AG04450 (cell line): ENCODE data around the gene PDHX. TPM values are rescaled to one million over a fixed set of nuclear protein-coding genes. Genes with fewer than 3 reads are reported as not detected.

Experiments used
- CTCF ChIA-PET: fragments of 300-600, 350-600 bp; formaldehyde crosslinking; extraction: SDS; loops from one replicate; lab custom pipeline; 2022; ENCODE audit warnings: antibody characterized with exemption, inconsistent platforms; lab: Charles Lee
- POLR2A ChIA-PET: fragments of 350-600 bp; formaldehyde crosslinking; extraction: SDS; loops from one replicate; lab custom pipeline; 2021; ENCODE audit warnings: antibody characterized with exemption, inconsistent platforms; lab: Yijun Ruan, JAX
- DNase-seq: peaks from one replicate; pipeline ENCODE4 v3.0.0-alpha.2; 2011; ENCODE audit warnings: low read depth, low spot score
- H3K27ac ChIP-seq: one replicate; pipeline ENCODE4 v1.5.1; 2012; ENCODE audit warnings: low read depth, low read length, control low read depth
- H3K27me3 ChIP-seq: one replicate; pipeline ENCODE4 v1.6.0; 2012; ENCODE audit warnings: low read length; ENCODE audit not compliant: control insufficient read depth, insufficient read depth
- H3K4me3 ChIP-seq: 2 replicates; pipeline ENCODE4 v1.5.1; 2011; ENCODE audit warnings: mild to moderate bottlenecking, low read depth, low read length, control low read depth
- H3K9me3 ChIP-seq: 2 replicates; pipeline ENCODE4 v1.5.1; 2012; ENCODE audit warnings: low read length; ENCODE audit not compliant: control insufficient read depth, insufficient read depth
- polyA plus RNA-seq: library from polyadenylated mRNA; depleted of rRNA; stranded (reverse); fragments of >200 nt; gene quantifications from 2 replicates; pipeline ENCODE4 v1.2.3, GENCODE V29; 2011
- TF ChIP-seq, protein P1 (sequence below): IDR thresholded peaks from 2 replicates; pipeline ENCODE4 v1.5.1; 2011; ENCODE audit warnings: low read depth, low read length, control low read depth, inconsistent platforms

Gene PDHX
- polyA plus RNA-seq, 1 experiment, result 68.8 TPM

DNA sequence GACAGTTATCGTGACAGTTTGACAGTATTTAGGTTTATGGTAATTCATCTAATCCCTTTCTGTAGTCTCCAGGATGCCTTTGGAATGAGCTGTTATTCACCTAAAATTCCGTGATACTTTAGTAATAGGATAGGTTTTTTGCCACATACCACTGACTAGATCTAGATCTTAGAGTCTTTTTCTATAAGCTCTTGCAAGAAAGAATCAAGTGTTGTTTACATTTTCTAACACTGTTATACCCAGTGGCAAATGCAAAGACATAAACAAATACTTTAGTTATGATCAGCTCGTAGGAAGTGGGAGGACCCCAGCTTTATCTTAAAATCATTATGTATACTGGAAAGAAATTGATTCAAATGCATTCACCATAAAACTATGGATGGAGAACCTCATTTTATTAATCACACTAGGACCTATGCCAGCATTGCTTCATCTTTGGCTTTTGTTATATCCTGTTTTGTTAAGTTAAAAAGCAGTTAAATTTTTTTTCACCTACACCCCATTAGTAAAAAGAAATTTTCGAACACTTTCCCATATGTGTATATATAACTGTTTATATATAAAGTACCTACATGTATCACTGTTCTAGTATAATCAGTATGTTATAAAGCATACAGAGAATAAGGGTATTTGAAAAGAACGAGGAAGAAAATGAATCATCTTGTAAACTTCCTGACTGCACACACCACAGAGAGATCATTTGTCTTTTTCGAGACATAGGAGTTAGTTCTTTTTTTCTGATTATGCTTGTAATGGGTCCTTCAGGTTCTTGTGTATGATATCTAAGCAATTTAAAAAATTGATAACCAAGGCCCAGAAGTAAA lies 60.9 kb downstream of the PDHX start:
- no peaks in the 10 kb centered on the region for H3K9me3 ChIP-seq
- CTCF ChIA-PET, result interaction anchor here (1.3 kb wide), 1 partner anchor 415 kb away, joined by 6 read pairs; no protein-coding TSS in a partner anchor
- H3K4me3 ChIP-seq, result no peak overlapping the region

DNA sequence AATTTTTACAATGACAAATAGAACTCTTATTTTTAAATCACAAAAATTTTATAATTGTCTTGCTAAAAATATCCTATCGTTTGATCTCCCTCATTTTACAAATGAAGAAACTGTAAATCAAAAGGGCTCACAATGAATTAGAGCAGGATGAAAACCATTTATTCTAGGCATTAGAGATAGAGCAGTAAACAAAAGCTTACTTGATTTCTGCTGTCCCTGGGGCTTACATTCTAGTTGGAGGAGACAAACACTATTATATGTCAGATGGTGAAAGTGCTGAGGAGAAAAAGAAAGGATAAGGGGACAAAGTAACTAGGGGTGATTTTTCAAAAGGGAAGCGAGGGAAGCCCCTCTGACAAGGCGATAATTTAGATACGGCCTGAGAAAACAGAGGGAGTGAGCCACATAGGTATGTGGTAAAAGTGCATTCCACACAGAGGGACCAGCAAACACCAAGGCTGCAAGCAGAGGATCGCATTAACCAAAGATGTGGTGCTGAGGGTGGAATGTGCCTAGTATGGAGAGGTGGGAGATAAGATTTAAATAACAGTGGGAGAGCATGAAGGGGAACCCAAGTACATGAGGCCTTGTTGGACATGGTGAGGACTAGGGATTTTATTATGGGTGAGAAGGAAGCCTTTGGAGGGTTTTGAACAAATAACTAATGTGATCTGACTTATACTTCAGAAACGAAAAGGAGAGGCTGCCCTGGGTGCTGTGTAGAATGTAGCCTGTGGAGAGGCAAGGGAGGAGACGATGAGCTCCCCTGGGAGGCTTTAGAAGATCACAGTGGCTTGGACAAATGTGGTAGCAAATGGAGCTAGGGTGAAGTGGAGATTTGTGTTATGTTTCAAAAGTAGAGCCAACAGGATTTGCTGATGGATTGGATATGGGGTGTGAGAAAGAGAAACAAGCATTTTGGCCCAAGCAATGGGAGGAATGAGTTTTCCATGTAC lies 62.1 kb downstream of the PDHX start:
- Histone ChIP-seq H3K9me3 (no peaks in the 10 kb centered on the region), H3K27me3 (no peaks in the 10 kb centered on the region), H3K27ac (peak overlapping the region; percentile 66), H3K4me3 (no peak overlapping the region)
- TF ChIP-seq, protein P1, sequence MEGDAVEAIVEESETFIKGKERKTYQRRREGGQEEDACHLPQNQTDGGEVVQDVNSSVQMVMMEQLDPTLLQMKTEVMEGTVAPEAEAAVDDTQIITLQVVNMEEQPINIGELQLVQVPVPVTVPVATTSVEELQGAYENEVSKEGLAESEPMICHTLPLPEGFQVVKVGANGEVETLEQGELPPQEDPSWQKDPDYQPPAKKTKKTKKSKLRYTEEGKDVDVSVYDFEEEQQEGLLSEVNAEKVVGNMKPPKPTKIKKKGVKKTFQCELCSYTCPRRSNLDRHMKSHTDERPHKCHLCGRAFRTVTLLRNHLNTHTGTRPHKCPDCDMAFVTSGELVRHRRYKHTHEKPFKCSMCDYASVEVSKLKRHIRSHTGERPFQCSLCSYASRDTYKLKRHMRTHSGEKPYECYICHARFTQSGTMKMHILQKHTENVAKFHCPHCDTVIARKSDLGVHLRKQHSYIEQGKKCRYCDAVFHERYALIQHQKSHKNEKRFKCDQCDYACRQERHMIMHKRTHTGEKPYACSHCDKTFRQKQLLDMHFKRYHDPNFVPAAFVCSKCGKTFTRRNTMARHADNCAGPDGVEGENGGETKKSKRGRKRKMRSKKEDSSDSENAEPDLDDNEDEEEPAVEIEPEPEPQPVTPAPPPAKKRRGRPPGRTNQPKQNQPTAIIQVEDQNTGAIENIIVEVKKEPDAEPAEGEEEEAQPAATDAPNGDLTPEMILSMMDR, result no peak
- CTCF ChIA-PET, result interaction anchor here (0.6 to 1.5 kb wide), 3 partner anchors 327 to 440 kb away, joined by 3 to 4 read pairs (median 3); no protein-coding TSS in a partner anchor
- DNase-seq, result no peak
- POLR2A ChIA-PET, result interaction anchor here (0.6 to 1.5 kb wide), 4 partner anchors 161 to 412 kb away, joined by 3 to 15 read pairs (median 3); partner anchors contain the start of gene CD44

More for the DNA sequence above, 60.9 kb downstream of the PDHX start:
- POLR2A ChIA-PET, result interaction anchor here (0.7 to 1.7 kb wide), 30 partner anchors 9 to 442 kb away, joined by 3 to 15 read pairs (median 4); partner anchors contain the start of gene CD44
- peak; percentile 90 for DNase-seq
- Histone ChIP-seq H3K27ac (no peak overlapping the region), H3K27me3 (no peaks in the 10 kb centered on the region)
- TF ChIP-seq, protein P1, result no peak

DNA sequence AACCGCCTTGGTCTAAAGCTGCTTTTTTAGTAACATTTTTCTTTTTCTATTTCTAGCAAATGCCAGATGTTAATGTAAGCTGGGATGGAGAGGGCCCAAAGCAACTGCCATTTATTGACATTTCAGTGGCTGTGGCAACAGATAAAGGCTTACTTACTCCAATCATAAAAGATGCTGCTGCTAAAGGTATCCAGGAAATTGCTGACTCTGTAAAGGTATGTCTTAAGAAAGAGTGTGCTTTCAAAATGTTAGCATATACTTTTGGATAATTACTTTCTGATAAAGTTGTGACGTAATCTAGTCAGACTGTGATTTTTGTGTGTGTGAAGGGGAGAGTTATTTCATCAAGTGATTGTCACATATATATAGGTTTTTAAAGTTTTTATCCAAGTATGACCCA lies 68.1 kb downstream of the PDHX start:
- Histone ChIP-seq H3K27ac (no peak overlapping the region), H3K27me3 (no peaks in the 10 kb centered on the region), H3K4me3 (no peak overlapping the region), H3K9me3 (peaks cover 3% of the 10 kb centered on the region; the same call in 1 of the 2 replicates)
- ChIA-PET POLR2A (no interaction called here), CTCF (no interaction called here)
- TF ChIP-seq, protein P1, result no peak
- no peak for DNase-seq

DNA sequence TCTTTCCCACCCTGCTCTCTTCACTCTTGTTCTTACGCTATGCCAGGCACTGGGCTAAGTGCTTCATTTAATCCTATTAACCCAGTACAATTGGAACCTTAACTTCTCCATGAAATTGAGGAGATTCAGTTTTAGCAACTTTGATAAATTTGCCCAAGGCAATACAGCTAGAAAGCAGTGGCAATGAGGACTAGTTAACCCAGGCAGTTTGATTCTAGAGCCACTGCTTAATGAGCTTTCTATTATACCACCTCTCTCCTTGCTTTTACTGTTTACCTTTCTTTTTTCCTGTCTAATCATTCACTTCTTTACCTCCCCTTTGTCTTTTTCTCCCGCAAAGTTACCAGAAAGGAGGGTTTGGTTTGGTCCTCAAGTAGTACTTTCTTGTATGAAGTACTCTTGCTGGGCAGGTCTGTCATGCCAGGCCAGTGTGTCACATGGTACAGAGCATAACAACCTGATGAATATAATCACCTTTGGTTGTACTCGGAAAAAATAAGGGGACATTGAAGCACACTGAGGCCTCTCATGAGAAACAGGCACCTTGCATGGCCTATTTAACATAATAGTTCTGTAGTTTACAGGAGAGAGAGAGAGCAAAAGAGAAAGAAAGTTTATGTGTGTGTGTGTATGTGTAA lies 70.6 kb downstream of the PDHX start:
- H3K9me3 ChIP-seq, result peaks cover 3% of the 10 kb centered on the region; the same call in 1 of the 2 replicates
- POLR2A ChIA-PET, result interaction anchor here (0.6 kb wide), 1 partner anchor 10 kb away, joined by 3 read pairs; no protein-coding TSS in a partner anchor
- no peak overlapping the region for H3K27ac ChIP-seq
- H3K4me3 ChIP-seq, result no peak overlapping the region
- TF ChIP-seq, protein P1, result no peak
- no peak for DNase-seq
- no peaks in the 10 kb centered on the region for H3K27me3 ChIP-seq
- CTCF ChIA-PET, result interaction anchor here (1.0 to 2.1 kb wide), 3 partner anchors 21 to 405 kb away, joined by 3 to 5 read pairs (median 5); no protein-coding TSS in a partner anchor
